Sigmoid colon (tissue), 4 donors: ENCODE measurements around the gene RBBP7.

Experiments used
- EP300 ChIP-seq, 4 donors: sonication (generic); formaldehyde crosslinking; IDR thresholded peaks; one replicate each; pipeline ENCODE4 v1.6.1; 2017; ENCODE audit warnings: antibody characterized with exemption in 4 of 4
- POLR2A ChIP-seq, 2 donors: fragments of 450-650 bp; IDR thresholded peaks; one replicate each; pipeline ENCODE4 v1.6.1; 2016; ENCODE audit warnings: antibody characterized with exemption in 2 of 2, mild to moderate bottlenecking in 2 of 2, moderate library complexity in 2 of 2
- POLR2AphosphoS5 ChIP-seq, 4 donors: sonication (generic); formaldehyde crosslinking; IDR thresholded peaks; one replicate each; pipeline ENCODE4 v1.6.1; 2017; ENCODE audit warnings: antibody characterized with exemption in 4 of 4
- TF ChIP-seq, protein P1 (sequence below), 4 experiments: fragments of 450-650 bp in 3 of 4; fragments of 200-600 bp in 1 of 4; IDR thresholded peaks; one replicate each; pipeline ENCODE4 v1.5.1; 2016 to 2019; ENCODE audit warnings: antibody characterized with exemption in 4 of 4, mild to moderate bottlenecking in 3 of 4, moderate library complexity in 2 of 4

DNA sequence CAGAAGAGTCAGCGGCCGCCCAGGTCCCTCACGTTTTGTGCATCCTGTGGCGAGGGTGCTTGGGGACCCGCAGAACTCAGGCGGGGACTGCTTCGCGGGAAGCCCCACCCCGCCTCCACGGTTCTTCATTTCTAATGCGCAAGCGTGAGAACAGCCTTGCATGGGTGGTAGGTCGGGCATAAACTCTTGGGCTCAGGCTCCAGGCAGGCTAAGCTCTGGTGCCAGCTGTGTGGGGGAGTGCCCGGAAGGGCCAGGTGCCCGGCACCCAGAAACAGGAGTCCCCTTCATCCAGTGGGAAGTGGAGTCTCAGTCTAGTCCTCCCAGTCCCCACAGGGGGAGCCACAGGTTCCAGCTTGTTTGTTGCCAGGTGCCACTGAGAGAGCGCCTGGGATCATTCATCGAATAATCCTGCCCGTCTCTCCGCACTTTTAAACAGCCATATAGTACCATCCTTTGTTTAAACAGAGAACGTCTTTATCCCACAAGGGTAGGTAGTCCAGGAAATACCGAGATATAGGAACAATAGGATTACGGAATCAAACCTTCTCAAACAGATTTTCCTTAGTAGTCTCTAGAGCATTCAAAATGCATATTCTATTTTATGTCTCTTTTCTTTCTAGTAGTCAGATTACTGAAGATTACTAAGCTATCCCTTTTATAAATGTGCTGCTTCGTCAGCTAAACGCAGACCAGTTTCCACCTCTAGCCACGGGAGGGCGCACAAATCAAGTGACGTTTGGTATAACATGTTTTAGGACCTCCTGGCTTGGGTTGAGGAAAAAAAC lies 12.7 kb upstream of the RBBP7 start:
- TF ChIP-seq, protein P1, sequence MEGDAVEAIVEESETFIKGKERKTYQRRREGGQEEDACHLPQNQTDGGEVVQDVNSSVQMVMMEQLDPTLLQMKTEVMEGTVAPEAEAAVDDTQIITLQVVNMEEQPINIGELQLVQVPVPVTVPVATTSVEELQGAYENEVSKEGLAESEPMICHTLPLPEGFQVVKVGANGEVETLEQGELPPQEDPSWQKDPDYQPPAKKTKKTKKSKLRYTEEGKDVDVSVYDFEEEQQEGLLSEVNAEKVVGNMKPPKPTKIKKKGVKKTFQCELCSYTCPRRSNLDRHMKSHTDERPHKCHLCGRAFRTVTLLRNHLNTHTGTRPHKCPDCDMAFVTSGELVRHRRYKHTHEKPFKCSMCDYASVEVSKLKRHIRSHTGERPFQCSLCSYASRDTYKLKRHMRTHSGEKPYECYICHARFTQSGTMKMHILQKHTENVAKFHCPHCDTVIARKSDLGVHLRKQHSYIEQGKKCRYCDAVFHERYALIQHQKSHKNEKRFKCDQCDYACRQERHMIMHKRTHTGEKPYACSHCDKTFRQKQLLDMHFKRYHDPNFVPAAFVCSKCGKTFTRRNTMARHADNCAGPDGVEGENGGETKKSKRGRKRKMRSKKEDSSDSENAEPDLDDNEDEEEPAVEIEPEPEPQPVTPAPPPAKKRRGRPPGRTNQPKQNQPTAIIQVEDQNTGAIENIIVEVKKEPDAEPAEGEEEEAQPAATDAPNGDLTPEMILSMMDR (IDR thresholded peaks at IDR 0.05): peak in 3 of 4 experiments; percentile 38 to 60 (median 50)
- TF ChIP-seq EP300 (IDR thresholded peaks at IDR 0.05): no peak
- no peak for TF ChIP-seq POLR2A (IDR thresholded peaks at IDR 0.05)
- TF ChIP-seq POLR2AphosphoS5 (IDR thresholded peaks at IDR 0.05): no peak
